K562 (cell line): ENCODE results near the gene ZNF92. TPM values are rescaled to one million over a fixed set of nuclear protein-coding genes. Genes with fewer than 3 reads are reported as not detected.

Source experiments
- ATAC-seq: fragments of 200-7000 bp; cut with Tn5 transposase; 3 replicates; pipeline ENCODE4 v1.9.1; 2020; ENCODE audit warnings: moderate library complexity
- BruUV-seq: library from RNA; stranded (reverse); fragments of 400-500 nt; replicated peaks from 2 replicates; lab custom pipeline; 2021; lab: Mats Ljungman, UMichigan
- CTCF ChIA-PET: fragments of 300-600 bp; formaldehyde crosslinking; extraction: SDS; loops from one replicate; lab custom pipeline; 2021; ENCODE audit warnings: low intra/inter-chr PET ratio; lab: Yijun Ruan, JAX
- POLR2A ChIA-PET: fragments of 300-600, 350-650 bp; sonication (Branson Sonifier 250); formaldehyde crosslinking; extraction: SDS; loops from one replicate; lab custom pipeline; 2021; ENCODE audit warnings: antibody characterized with exemption, inconsistent platforms; lab: Yijun Ruan, JAX
- DNase-seq, 4 experiments: peaks; one replicate each; pipeline versions ENCODE4 v3.0.0 to v3.0.0-alpha.2; 2011 to 2018; ENCODE audit warnings: low spot score in 3 of 4, mixed read lengths in 3 of 4; ENCODE audit errors: extremely low read depth in 1 of 4
- FAIRE-seq: peaks from 2 replicates; lab custom pipeline; 2011; peaks lifted over from hg19 to GRCh38; lab: Jason Lieb, UNC
- H2AFZ ChIP-seq: 2 replicates; pipeline ENCODE4 v1.6.0; 2011; ENCODE audit warnings: low read depth, low read length, control low read depth, inconsistent platforms
- H3K27ac ChIP-seq: fragments of 200-600 bp; 3 replicates; pipeline ENCODE4 v1.8.0; 2011; ENCODE audit warnings: low read depth, mild to moderate bottlenecking, control low read depth, inconsistent platforms, low read length, moderate library complexity, mixed read lengths; ENCODE audit errors: extremely low read depth
- H3K27me3 ChIP-seq, 2 experiments: fragments of 300-600 bp in 1 of 2; 2 replicates in 1 of 2; 3 replicates in 1 of 2; pipeline versions ENCODE4 v1.6.0 to v1.8.0; 2011; ENCODE audit warnings: inconsistent platforms in 2 of 2, low read length in 2 of 2, mild to moderate bottlenecking in 1 of 2, mixed read lengths in 1 of 2, moderate library complexity in 1 of 2; ENCODE audit not compliant: control insufficient read depth in 2 of 2, insufficient read depth in 2 of 2
- H3K36me3 ChIP-seq: fragments of 300-600 bp; 3 replicates; pipeline ENCODE4 v1.8.0; 2011; ENCODE audit warnings: mild to moderate bottlenecking, low read length, inconsistent platforms; ENCODE audit not compliant: control insufficient read depth, insufficient read depth
- H3K4me1 ChIP-seq, 2 experiments: fragments of 200-600 bp in 1 of 2; replicated peaks in 1 of 2; 2 replicates in 1 of 2; 3 replicates in 1 of 2; pipeline versions ENCODE4 v1.5.1 to v1.8.0; 2011; ENCODE audit warnings: inconsistent platforms in 2 of 2, low read length in 2 of 2, mild to moderate bottlenecking in 1 of 2, mixed read lengths in 1 of 2, moderate library complexity in 1 of 2; ENCODE audit not compliant: control insufficient read depth in 2 of 2, insufficient read depth in 2 of 2
- H3K4me2 ChIP-seq: 2 replicates; pipeline ENCODE4 v1.6.1; 2011; ENCODE audit warnings: low read length, control low read depth, inconsistent platforms, mixed read lengths; ENCODE audit not compliant: insufficient read depth
- H3K4me3 ChIP-seq: fragments of 200-600 bp; sonication (generic), shearing (Covaris generic); 2 replicates; pipeline ENCODE4 v1.5.1; 2016; ENCODE audit warnings: control low read depth, inconsistent platforms
- H3K79me2 ChIP-seq: fragments of 200-600 bp; 3 replicates; pipeline ENCODE4 v1.8.0; 2011; ENCODE audit warnings: low read length, inconsistent platforms; ENCODE audit not compliant: control insufficient read depth, insufficient read depth
- H3K9ac ChIP-seq, 2 experiments: 2 replicates each; pipeline versions ENCODE4 v1.6.0 to v1.6.1; 2011; ENCODE audit warnings: low read depth in 2 of 2, low read length in 2 of 2, control low read depth in 1 of 2, inconsistent platforms in 1 of 2, mild to moderate bottlenecking in 1 of 2, mixed read lengths in 1 of 2; ENCODE audit not compliant: insufficient read depth in 1 of 2
- H3K9me1 ChIP-seq: one replicate; pipeline ENCODE4 v1.6.0; 2011; ENCODE audit warnings: inconsistent platforms, mild to moderate bottlenecking, low read length, moderate library complexity; ENCODE audit not compliant: control insufficient read depth, insufficient read depth
- H3K9me3 ChIP-seq: replicated peaks from 2 replicates; pipeline ENCODE4 v1.5.1; 2011; ENCODE audit warnings: low read depth, low read length, inconsistent platforms; ENCODE audit not compliant: control insufficient read depth, insufficient read depth
- H4K20me1 ChIP-seq: replicated peaks from 2 replicates; pipeline ENCODE4 v1.6.1; 2011; ENCODE audit warnings: low read length, inconsistent platforms, mixed read lengths; ENCODE audit not compliant: control insufficient read depth, insufficient read depth
- ATF7 ChIP-seq: fragments of 450-650 bp; IDR thresholded peaks from 2 replicates; pipeline ENCODE4 v1.7.1; 2014; ENCODE audit warnings: mild to moderate bottlenecking, moderate library complexity
- CC2D1A ChIP-seq: fragments of 450-650 bp; IDR thresholded peaks from 2 replicates; pipeline ENCODE4 v1.6.1; 2017; ENCODE audit warnings: mild to moderate bottlenecking
- CEBPB ChIP-seq: fragments of 450-650 bp; IDR thresholded peaks from 2 replicates; pipeline ENCODE4 v1.6.1; 2016; ENCODE audit warnings: missing genetic modification characterization, missing compliant biosample characterization
- EP400 ChIP-seq: fragments of 450-650 bp; IDR thresholded peaks from 2 replicates; pipeline ENCODE4 v1.6.1; 2017; ENCODE audit warnings: antibody characterized with exemption, mild to moderate bottlenecking, moderate library complexity
- EZH2 ChIP-seq: IDR thresholded peaks from 2 replicates; pipeline ENCODE4 v1.6.1; 2012; ENCODE audit warnings: low read depth, mild to moderate bottlenecking, inconsistent platforms, low read length, borderline replicate concordance
- FOS ChIP-seq: IDR thresholded peaks from 3 replicates; pipeline ENCODE4 v1.6.1; 2011; ENCODE audit not compliant: insufficient read length; ENCODE audit errors: extremely low read depth
- FOSL1 ChIP-seq: fragments of 200-800 bp; sonication (Bioruptor generic); conservative IDR thresholded peaks from 2 replicates; pipeline ENCODE4 v1.6.1; 2016; ENCODE audit warnings: missing genetic modification characterization, missing compliant biosample characterization
- JUND ChIP-seq, 2 experiments: IDR thresholded peaks; 2 replicates in 1 of 2; 3 replicates in 1 of 2; pipeline ENCODE4 v1.6.1; 2011; ENCODE audit warnings: borderline replicate concordance in 2 of 2, low read depth in 2 of 2, low read length in 2 of 2, improper control_type of control experiment in 1 of 2, missing biosample characterization in 1 of 2, missing genetic modification characterization in 1 of 2, missing genetic modification reagents in 1 of 2
- NFRKB ChIP-seq: fragments of 450-650 bp; IDR thresholded peaks from 2 replicates; pipeline ENCODE4 v1.6.1; 2016; ENCODE audit warnings: low read depth
- NFYB ChIP-seq: IDR thresholded peaks from 2 replicates; pipeline ENCODE4 v1.6.1; 2011; ENCODE audit warnings: mild to moderate bottlenecking, moderate library complexity; ENCODE audit not compliant: insufficient read length; ENCODE audit errors: extremely low read depth
- TRIM25 ChIP-seq: fragments of 450-650 bp; IDR thresholded peaks from 2 replicates; pipeline ENCODE4 v1.7.0; 2016; ENCODE audit warnings: borderline replicate concordance
- VEZF1 ChIP-seq: fragments of 200-800 bp; sonication (Bioruptor generic); IDR thresholded peaks from 2 replicates; pipeline ENCODE4 v1.6.1; 2017; ENCODE audit warnings: missing genetic modification characterization, missing compliant biosample characterization
- WGBS: fragments of 100-300 bp; shearing (Covaris generic); methylation state at CpG from one replicate; pipeline ENCODE4 v1.1.6; 2016; ENCODE audit warnings: low coverage, mixed read lengths; ENCODE audit not compliant: insufficient coverage; ENCODE audit errors: missing lambda C conversion rate; 5-methylcytosine and 5-hydroxymethylcytosine counted together
- in situ Hi-C: fragments of 300-500 bp; cut with MboI; formaldehyde crosslinking; loops from 4 replicates; pipeline ENCODE4 v1.15.0; 2018; ENCODE audit warnings: inconsistent platforms, mixed read lengths
- intact Hi-C: fragments of 100-400 bp; cut with micrococcal nuclease; formaldehyde crosslinking; loops from 2 replicates; pipeline ENCODE4 v1.14.2; 2022
- polyA plus RNA-seq, 8 experiments: library from polyadenylated mRNA; depleted of rRNA in 4 of 8; stranded (reverse) in 5 of 8; unstranded in 3 of 8; fragments of >200 nt; fragmentation: Nextera tagmentation in 2 of 8; fragmentation: Illumina TruSeq in 1 of 8; extraction: Ambion mirVana in 2 of 8; extraction: Trizol in 1 of 8; gene quantifications; 2 replicates each; pipeline versions ENCODE4 v1.2.1 to v1.2.3, GENCODE V29; 2011 to 2014; ENCODE audit warnings: inconsistent platforms in 1 of 8, missing spikeins in 1 of 8
- total RNA-seq, 7 experiments: library from RNA; depleted of rRNA in 6 of 7; stranded (reverse); fragments of >200 nt in 6 of 7; fragmentation: Illumina TruSeq in 2 of 7; extraction: Trizol in 2 of 7; gene quantifications; 2 replicates each; pipeline versions ENCODE4 v1.2.1 to v1.2.3, GENCODE V29; 2011 to 2021; ENCODE audit warnings: low replicate concordance in 1 of 7
- TF ChIP-seq, protein P1 (sequence below), 2 experiments: fragments of 450-650 bp in 1 of 2; sonication (generic) in 1 of 2; formaldehyde crosslinking in 1 of 2; IDR thresholded peaks in 1 of 2; conservative IDR thresholded peaks in 1 of 2; 2 replicates each; pipeline versions ENCODE4 v1.6.1 to v1.8.1; 2016 to 2023; ENCODE audit warnings: mild to moderate bottlenecking in 2 of 2, moderate library complexity in 2 of 2, inconsistent platforms in 1 of 2, missing genetic modification reagents in 1 of 2

ZNF92 gene
- total and polyA plus RNA-seq, 9 of the 15 experiments (the other 6 are each of a cell fraction or from before 2014, with no cell fraction given) = 8.9 to 29.4 (median 12.5) TPM

GRCh38 chr7:65325793-65326432, 47.7 kb upstream of the ZNF92 start:
- no peak overlapping the region for H3K4me3 ChIP-seq
- H2AFZ ChIP-seq = peak overlapping the region; percentile 42; the same call in 1 of the 2 replicates
- H3K27me3 ChIP-seq = no peaks in the 10 kb centered on the region
- ChIA-PET POLR2A (no interaction called here), CTCF (no interaction called here)
- no peak overlapping the region for H3K9ac ChIP-seq
- H3K4me2 ChIP-seq = no peak overlapping the region
- DNase-seq = no peak
- no peak for FAIRE-seq
- intact Hi-C loops = no loop called here
- no peaks in the 10 kb centered on the region for H3K36me3 ChIP-seq
- no peaks in the 10 kb centered on the region for H3K4me1 ChIP-seq
- no TSS peak for BruUV-seq
- TF ChIP-seq EP400 (no peak), VEZF1 (CRISPR knock-in tag) (peak; percentile 25; the same call in 1 of the 2 replicates), ATF7 (peak; percentile 34; the same call in 1 of the 2 replicates), NFRKB (no peak), JUND (IDR thresholded peaks at IDR 0.05; ENCODE audit: borderline replicate concordance, low read depth, low read length) (no peak), JUND (tag; IDR thresholded peaks at IDR 0.05; ENCODE audit: borderline replicate concordance, low read depth, low read length) (peak; percentile 76; the same call in 1 of the 3 replicates), EZH2 (no peak), NFYB (no peak), FOS (no peak), CC2D1A (no peak), CEBPB (tag) (peak; percentile 53), FOSL1 (peak; percentile 35; the same call in 1 of the 2 replicates), TRIM25 (no peak)
- TF ChIP-seq, protein P1, sequence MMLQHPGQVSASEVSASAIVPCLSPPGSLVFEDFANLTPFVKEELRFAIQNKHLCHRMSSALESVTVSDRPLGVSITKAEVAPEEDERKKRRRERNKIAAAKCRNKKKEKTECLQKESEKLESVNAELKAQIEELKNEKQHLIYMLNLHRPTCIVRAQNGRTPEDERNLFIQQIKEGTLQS (IDR thresholded peaks at IDR 0.05) = peak; percentile 63
- TF ChIP-seq, protein P1 (CRISPR knock-in tag; conservative IDR thresholded peaks at IDR 0.05) = no peak
- TF ChIP-seq, all 486 proteins: peak for 6
- H3K79me2 ChIP-seq = no peaks in the 10 kb centered on the region
- H3K9me1 ChIP-seq = no peaks in the 10 kb centered on the region
- ATAC-seq = peak; percentile 49
- H3K9me3 ChIP-seq = no peaks in the 10 kb centered on the region
- no peaks in the 10 kb centered on the region for H4K20me1 ChIP-seq
- 62% methylated on average over 5 of the region's 5 CpGs for WGBS
- H3K27ac ChIP-seq = no peak overlapping the region
- in situ Hi-C loops = no loop called here
